Neutrophil (primary cell): ENCODE measurements around the gene AADACL4.

Experiments used
- H3K27ac ChIP-seq: fragments of 200-600 bp; sonication (generic); 2 replicates; pipeline ENCODE4 v1.5.1; 2016; ENCODE audit warnings: mild to moderate bottlenecking, moderate library complexity
- H3K27me3 ChIP-seq: fragments of 200-600 bp; sonication (generic); 2 replicates; pipeline ENCODE4 v1.6.0; 2016; ENCODE audit warnings: mild to moderate bottlenecking
- H3K36me3 ChIP-seq: fragments of 200-600 bp; sonication (generic); 2 replicates; pipeline ENCODE4 v1.5.1; 2017
- H3K4me1 ChIP-seq, 2 experiments: fragments of 200-600 bp in 1 of 2; sonication (generic) in 1 of 2; 1 replicate in 1 of 2; 2 replicates in 1 of 2; pipeline versions ENCODE4 v1.5.1 to v1.6.1; 2013 to 2016; ENCODE audit warnings: low read depth in 1 of 2, low read length in 1 of 2, mild to moderate bottlenecking in 1 of 2, moderate library complexity in 1 of 2; ENCODE audit not compliant: control insufficient read depth in 1 of 2, insufficient read depth in 1 of 2
- H3K4me3 ChIP-seq, 2 experiments: fragments of 200-600 bp in 1 of 2; sonication (generic) in 1 of 2; 1 replicate in 1 of 2; 2 replicates in 1 of 2; pipeline ENCODE4 v1.5.1; 2013 to 2016; ENCODE audit warnings: low read depth in 1 of 2, low read length in 1 of 2, mild to moderate bottlenecking in 1 of 2, moderate library complexity in 1 of 2
- H3K9me3 ChIP-seq: fragments of 200-600 bp; sonication (generic); 2 replicates; pipeline ENCODE4 v1.5.1; 2016
- CTCF ChIP-seq: fragments of 200-600 bp; sonication (generic); IDR thresholded peaks from 2 replicates; pipeline ENCODE4 v1.5.1; 2016; ENCODE audit warnings: antibody characterized with exemption

The AADACL4 gene

GRCh38 chr1:12597792-12598191 lies 46.1 kb upstream of the AADACL4 start:
- no peak overlapping the region for H3K27ac ChIP-seq
- peaks cover 6 to 11% of the 10 kb centered on the region in 2 experiments for H3K4me1 ChIP-seq
- no peak overlapping the region for H3K4me3 ChIP-seq
- no peak for TF ChIP-seq CTCF
- no peaks in the 10 kb centered on the region for H3K9me3 ChIP-seq
- no peaks in the 10 kb centered on the region for H3K36me3 ChIP-seq
- peaks cover 70% of the 10 kb centered on the region for H3K27me3 ChIP-seq

GRCh38 chr1:12598974-12599373 lies 44.9 kb upstream of the AADACL4 start:
- no peak overlapping the region for H3K27ac ChIP-seq
- H3K27me3 ChIP-seq: peaks cover 66% of the 10 kb centered on the region
- H3K9me3 ChIP-seq: no peaks in the 10 kb centered on the region
- no peak for TF ChIP-seq CTCF
- no peak overlapping the region for H3K4me3 ChIP-seq
- peaks cover 6 to 11% of the 10 kb centered on the region in 2 experiments for H3K4me1 ChIP-seq
- H3K36me3 ChIP-seq: no peaks in the 10 kb centered on the region

GRCh38 chr1:12599657-12600056 lies 44.2 kb upstream of the AADACL4 start:
- TF ChIP-seq CTCF: no peak
- no peaks in the 10 kb centered on the region for H3K36me3 ChIP-seq
- H3K9me3 ChIP-seq: no peaks in the 10 kb centered on the region
- H3K4me1 ChIP-seq: peaks cover 6 to 14% of the 10 kb centered on the region in 2 experiments
- no peak overlapping the region for H3K4me3 ChIP-seq
- peaks cover 61% of the 10 kb centered on the region for H3K27me3 ChIP-seq
- H3K27ac ChIP-seq: no peak overlapping the region

- H3K27ac ChIP-seq: no peak overlapping the region
- H3K36me3 ChIP-seq: no peaks in the 10 kb centered on the region
- no peak overlapping the region for H3K4me3 ChIP-seq
- TF ChIP-seq CTCF: no peak
- H3K27me3 ChIP-seq: peaks cover 55% of the 10 kb centered on the region
- H3K4me1 ChIP-seq: peaks cover 6 to 10% of the 10 kb centered on the region in 2 experiments
- H3K9me3 ChIP-seq: no peaks in the 10 kb centered on the region
These were observed 43.5 kb upstream of the AADACL4 start for GRCh38 chr1:12600335-12600734.

- Histone ChIP-seq H3K4me3 (no peak overlapping the region), H3K36me3 (no peaks in the 10 kb centered on the region), H3K27me3 (peaks cover 47% of the 10 kb centered on the region), H3K4me1 (peaks cover 3% of the 10 kb centered on the region in 2 experiments), H3K27ac (no peak overlapping the region), H3K9me3 (no peaks in the 10 kb centered on the region)
- TF ChIP-seq CTCF: no peak
These were observed 42.8 kb upstream of the AADACL4 start for GRCh38 chr1:12600880-12601633.
